RPMI7951 (cell line): ENCODE measurements around the gene COPZ1. TPM values are rescaled to one million over a fixed set of nuclear protein-coding genes. Genes with fewer than 3 reads are reported as not detected.
"Not testable (repeated sequence)": the region's sequence is repeated elsewhere in the genome, so short reads cannot be mapped to it uniquely, and the experiment has no call there.

Experiments used
- DNase-seq: peaks from one replicate; pipeline ENCODE4 v3.0.0-alpha.2; 2012; ENCODE audit warnings: low read depth
- total RNA-seq: library from RNA; depleted of rRNA; stranded (reverse); fragments of >200 nt; shearing (Covaris generic); gene quantifications from 2 replicates; pipeline ENCODE4 v1.2.3, GENCODE V29; 2014

Gene COPZ1
- total RNA-seq, 1 experiment from 2014 or later = 171 TPM

DNA sequence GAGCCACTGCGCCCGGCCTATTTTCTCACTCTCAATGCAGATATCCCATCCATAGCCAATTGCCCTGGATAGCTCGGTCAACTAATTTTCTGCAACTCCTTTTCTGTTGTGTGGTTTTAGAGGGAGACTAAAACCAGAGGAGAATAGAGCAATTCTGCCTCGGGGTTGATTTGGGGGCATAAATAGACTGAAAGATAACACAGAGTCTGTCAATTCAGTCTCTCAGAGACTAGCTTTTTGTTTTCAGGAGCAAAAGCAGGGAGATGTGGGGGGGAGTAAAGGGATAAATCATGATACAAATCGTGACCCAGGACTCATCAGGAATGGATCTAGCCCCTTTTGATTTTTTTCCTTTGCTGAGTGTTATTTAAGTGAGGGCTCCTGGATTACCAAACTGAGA is 6.5 kb downstream of the COPZ1 start:
- DNase-seq = peak; percentile 24

DNA sequence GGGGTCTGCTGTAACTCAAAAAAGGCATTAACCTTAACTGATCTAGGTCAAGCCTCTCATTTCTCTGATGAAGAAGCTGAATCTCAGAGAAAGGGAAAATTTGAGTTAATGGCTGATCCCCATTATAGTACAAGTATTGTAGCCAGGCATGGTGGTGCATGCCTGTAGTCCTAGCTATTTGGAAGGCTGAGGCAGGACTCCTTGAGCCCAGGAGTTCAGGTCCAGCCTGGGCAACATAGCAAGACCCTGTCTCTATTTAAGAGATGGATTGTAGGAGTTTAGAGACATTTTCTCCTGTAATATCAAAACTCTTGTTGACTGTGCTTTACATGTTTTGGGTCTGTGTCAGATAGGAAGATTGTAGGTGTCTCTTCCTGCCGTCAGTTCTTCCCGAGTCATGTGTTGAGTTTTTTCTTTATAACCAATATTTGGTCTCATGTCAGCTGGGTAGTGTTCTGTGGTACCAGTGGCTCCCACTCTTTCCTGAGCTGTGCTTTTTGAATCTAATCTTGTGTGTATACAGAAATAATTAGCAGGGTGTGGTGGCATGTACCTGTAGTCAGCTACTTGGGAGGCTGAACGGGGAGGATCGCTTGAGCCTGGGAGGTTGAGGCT is 8.6 kb downstream of the COPZ1 start:
- DNase-seq = no peak

DNA sequence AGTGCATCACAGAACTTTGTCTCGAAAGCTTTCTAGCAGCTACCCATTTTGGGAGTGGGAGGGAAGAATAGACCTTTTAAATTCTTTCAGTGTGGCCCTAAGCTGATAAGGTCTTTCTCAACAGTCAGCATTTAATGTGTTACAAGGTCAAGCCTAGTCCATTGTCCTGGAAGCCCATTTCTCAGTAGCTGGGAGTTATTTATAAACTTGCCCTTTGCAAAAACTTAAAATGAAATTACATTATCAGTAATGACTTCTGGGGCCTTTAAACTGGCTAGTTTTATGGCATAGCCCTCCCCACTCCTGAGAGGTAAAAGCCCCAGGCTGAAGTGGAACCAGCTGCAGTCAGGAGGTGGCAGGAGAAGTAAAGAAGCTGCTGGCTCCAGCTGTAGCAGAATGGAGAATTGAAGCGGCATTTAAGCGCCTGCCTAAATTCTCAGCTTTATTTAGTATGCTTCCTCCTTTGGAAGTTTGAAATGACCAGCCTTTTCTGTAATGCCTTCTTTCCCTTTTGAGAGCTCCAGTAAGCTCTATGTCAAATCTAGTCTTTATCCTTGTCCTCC is 12.4 kb downstream of the COPZ1 start:
- DNase-seq = no peak

DNA sequence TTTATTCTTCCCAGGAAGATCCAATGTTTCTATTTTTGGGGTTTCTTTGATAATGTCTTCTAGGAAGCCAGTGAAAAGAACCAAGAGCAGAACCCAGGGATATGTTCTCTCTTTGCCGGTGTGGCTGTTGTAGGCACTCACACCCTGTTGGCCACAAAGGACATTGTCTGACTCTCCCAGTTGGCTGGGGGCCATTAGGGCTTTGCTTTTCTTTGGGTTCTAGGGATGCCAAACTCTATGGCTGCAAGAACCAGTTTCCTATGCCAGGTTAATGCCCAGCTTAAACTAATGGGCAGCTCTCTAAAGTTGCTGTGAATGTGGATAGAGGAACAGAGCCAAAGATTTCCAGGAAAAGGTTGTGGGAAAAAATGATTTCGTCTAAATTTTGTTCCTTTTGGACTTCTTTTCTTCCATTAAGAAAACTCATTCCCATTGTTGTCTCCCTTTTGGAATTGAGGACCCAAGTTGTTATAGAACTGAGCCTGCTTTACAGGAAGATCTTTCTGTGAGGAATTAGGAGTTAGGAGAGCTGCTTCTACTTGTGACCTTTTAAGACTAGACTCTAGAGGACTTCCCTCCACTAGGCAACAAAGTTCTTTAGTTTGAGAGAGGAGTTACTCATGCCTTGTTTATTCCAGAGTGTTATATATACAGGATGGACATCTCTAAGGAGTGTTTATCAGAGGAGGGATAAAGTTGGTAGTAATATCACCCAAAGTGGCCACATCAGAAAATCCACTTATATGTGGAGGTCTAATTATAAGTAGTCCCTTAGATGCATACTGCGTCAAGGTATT is 13.1 kb downstream of the COPZ1 start:
- DNase-seq = no peak

DNA sequence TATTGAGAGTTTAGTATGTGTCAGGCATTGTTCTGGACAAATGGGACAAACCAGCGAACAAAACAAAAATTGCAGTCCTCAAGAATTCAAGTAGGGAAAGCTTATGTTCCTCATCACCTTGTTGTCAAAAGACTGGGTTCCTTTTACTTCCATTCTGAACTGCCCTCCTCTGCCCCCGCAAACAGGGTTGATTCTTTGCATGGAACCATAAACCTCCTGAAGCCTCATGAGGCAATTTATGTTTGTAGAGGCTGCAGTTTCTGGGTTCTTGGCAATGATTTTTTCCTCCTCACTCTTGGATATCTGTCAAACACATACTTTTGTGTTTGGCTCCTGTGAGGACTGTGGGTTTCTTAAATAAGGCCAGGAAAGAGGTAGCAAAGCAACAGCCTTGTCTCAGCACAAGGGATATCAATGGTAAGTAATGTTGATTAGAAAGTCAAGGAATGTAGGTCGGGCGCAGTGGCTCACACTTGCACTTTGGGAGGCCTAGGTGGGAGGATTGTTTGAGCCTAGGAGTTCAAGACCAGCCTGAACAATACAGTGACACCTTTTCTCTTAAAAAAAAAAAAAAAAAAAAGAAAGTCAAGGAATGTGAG is 13.9 kb downstream of the COPZ1 start:
- DNase-seq = no peak

DNA sequence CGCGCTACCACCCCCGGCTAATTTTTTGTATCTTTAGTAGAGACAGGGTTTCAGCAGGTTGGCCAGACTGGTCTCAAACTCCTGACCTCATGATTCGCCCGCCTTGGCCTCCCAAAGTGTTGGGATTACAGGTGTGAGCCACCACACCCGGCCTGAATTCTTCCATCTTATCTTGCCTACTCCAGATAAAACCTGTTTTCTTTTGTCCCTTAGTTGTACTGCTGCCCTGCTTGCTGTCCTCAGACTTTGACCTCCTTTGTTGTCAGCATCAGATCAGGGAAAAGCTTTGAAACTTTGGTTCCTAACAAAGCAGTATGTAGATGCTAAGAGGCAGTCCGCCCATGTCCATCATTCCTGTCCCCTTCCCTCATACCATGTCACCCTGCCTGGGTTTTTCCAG is 15.9 kb downstream of the COPZ1 start:
- no peak for DNase-seq

DNA sequence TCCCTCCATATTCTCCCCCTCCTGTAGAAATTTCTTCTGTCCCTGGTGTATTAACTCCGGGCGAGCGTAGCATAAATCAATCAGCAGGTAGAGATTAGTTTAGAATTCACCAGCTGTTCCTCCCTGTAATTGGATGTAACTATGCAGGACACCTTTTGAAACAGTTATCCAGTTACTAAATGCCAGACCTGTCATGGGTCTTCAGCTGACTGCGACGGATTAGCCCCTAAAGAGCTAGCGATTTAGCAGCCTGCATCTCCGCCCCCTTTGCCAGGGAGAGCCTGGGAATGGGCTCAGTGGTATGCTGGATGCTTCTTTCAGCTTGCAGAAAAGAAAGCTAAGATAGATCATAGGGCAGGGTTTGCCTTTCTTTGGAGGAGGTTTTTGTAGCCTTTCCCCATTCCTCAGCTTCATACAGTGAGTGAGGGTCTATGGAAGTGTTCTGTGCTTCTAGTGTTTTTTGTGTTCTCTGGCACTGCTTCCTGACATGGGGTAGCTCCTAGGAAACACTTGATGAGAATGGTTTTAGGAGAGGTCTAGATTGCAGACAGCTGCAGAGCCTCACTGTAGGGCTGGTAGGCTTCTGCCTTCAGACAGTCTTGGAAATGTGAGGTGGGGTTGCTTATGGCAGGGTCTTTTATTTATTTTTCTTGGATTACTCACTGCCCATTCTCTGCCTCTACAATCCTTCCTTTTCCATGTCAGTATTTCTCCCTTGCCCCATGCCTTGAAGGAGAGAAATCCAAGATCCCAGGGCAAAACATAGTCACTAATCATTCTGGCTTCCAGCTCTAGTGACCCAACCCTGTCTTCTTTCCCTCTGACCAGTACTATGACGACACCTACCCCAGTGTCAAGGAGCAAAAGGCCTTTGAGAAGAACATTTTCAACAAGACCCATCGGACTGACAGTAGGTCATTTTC is 16.7 kb downstream of the COPZ1 start:
- DNase-seq = no peak

DNA sequence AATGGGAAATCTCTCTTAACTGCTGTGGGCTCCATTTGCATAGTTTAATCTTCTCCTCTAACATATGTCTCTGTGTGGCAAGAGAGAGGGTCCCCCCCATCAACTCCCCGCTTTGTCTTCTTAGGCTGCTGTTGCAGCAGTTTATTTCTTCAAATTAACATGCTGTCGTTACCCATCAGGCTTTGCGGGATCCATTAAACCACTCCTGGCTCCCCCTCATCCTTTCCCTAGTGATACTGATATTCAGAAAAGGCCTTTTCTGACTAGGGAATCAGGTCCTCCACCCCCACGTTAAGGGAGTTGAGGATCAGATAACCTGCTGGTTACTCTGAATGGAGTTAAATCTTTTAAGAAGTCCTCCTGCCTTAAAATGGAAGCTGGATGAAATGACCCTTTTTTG is 24.1 kb downstream of the COPZ1 start:
- no peak for DNase-seq

DNA sequence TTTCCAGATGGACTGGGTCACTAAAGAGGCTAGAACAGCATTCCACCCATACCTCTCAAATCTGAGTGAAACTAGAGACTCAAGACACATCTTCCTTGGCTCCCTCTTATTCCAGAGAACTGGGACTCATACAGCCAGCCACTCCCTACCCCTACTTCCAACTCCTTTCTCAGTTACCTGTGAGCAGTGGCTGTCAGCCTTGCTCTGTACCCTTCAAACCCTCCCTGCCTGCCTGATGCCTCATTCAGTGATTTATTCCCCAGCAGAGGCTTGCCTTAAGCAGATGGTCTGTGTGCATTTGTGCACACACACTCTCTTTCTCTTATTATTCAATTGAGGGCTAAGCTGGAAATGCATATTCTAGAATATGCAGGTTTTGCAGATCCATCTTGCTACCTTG is 24.7 kb downstream of the COPZ1 start:
- DNase-seq = no peak

DNA sequence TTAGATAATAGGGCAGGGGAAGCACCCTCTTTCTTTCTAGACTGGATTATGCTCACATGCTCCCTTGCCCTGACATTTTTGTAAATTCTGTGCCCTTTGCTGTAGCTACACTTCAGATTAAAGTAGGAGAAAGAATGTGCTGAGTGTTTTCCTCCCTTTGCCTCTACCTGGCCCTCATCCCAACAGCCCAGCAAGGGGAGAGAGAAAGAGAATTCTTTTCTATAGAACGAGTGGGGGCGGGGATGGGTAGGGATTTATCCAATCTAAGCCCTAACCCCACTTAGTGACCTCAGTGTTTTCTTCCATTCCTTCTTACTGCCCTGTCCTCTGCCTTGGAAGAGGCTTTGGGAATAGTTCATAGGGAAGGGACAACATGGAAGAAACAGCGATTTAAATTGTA is 25.8 kb downstream of the COPZ1 start:
- no peak for DNase-seq

DNA sequence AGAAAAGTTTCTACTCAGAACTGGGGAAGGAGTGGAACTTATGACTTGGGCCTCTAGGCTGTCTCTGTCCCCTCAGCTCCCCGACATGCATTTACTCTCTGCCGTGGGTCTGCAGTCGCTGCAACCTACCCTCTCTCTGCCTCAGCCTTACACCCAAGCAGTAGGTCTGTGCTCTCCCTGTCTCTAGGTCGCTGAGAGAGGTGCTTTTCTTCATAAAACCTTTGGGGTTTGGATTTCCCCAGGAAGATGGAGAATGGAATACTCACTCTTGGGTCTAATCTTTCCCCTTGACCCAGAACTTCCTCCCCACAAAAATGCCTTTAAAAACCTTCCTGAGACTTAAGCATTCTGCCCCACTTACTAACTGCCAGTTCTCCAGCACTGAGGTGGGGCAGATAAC is 26.4 kb downstream of the COPZ1 start:
- no peak for DNase-seq

DNA sequence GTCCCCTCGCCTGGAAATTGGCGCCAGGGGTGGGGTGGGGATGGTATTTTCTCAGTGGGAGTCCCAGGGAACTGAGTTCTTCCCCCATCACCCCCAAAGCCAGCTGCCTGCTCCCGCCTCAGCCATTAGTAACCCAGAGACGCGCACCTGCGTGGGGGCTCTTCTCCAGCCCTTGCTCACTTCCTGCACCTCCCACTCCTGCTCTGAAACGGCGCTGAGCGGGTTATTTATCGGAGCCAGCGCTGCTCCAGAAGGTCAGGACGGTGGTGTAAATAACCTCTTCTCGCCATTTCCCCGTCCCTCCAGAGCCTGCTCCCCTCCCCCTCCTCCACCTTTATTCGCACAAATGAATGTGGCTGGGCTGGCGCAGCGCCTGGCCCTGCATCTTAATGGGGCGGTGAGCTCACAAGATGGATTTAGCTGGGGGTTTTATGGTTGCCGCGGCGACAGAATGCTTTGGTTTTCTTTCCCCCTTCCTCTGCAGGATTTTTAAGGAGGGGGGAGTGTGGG is 27.1 kb downstream of the COPZ1 start:
- DNase-seq = no peak

DNA sequence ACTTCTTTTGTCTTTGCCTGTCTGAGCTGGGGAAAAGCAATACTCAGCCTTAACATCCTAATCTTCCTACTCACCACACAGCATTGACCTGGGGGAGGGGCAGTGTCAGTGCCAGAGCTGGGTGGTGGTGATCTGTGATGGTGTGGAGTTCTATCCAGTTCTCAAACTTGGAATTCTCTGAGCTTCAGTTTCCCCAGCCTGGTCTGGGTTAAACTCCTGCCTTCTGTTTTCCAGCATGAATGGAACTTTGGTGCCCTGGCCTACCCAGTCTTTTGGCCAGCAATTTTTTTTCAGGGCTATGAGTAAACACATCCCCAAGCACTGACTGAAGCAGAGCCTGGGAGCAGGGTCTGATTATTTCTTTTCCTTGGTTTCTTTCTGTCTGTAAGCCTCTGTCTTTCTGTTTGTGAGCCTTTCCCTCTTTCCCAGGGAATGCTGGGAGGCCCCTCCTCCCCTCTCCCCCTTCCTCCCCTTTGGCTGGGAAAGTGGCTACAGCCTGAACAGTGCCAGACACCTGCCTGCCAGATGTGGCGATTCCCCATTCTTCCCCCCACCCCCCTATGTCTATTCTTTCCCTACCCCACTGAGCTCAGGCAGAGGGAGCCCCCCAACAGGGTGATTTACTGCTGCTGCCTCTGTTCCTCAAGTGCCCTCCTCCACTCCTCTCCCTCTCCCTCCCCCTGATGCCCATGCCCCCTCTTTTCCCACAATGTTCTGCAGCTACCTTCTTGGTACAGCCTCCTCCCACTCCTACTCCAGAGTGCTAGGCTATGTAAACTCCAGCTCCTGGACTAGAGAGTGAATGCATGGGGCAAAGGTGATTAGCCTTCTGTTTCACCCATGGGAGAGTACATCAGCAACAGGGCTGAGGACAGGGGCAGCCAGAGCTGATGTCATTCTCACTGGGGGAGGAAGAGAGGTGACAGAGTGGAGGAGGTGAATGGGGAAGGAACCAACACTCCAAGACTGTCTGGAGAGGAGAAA is 28.3 kb downstream of the COPZ1 start:
- peak; percentile 65 for DNase-seq

DNA sequence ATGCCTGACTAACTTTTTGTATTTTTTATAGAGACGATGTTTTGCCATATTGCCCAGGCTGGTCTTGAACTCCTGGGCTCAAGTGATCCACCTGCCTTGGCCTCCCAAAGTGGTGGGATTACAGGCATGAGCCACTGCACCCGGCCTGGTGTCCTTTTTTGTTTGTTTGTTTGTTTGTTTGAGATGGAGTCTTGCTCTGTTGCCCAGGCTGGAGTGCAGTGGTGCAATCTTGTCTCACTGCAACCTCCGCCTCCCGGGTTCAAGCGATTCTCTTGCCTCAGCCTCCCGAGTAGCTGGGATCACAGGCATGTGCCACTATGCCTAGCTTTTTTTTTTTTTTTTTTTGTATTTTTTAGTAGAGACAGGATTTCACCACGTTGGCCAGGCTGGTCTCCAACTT is 29.3 kb downstream of the COPZ1 start:
- DNase-seq = not testable (repeated sequence)

DNA sequence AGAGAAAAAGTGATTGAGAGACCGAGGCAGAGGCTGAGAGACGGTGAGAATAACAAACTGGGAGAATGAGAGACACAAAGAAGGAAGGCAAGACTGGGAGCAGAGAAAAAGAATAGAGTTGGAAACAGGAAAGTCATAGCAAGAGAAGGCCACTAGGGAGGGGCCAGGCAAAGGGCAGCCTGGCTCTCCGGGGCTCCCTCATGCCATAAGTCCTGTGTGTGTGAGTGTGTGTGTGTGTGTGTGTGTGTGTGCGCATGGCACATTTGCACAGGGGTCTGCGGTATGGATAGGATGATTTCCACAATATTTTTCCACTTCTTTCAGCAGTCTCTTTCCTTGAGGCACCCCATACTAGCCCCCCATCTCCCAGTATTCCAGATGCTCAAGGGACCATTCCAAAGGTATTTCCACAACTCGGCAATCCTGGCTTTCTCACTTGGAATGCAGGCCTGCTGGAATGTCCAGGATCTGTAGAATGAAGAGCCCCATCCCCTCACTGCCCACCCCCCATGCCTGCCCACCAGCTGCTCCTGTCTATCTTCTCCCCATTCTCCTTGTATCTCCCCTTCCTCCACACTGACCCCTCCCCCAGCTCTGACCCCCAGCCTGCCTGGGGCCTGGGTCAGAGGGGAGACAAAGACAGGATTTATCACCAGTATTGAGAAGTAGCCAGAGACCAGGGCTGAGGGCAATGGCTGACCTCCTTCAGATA is 30.3 kb downstream of the COPZ1 start:
- DNase-seq = no peak

DNA sequence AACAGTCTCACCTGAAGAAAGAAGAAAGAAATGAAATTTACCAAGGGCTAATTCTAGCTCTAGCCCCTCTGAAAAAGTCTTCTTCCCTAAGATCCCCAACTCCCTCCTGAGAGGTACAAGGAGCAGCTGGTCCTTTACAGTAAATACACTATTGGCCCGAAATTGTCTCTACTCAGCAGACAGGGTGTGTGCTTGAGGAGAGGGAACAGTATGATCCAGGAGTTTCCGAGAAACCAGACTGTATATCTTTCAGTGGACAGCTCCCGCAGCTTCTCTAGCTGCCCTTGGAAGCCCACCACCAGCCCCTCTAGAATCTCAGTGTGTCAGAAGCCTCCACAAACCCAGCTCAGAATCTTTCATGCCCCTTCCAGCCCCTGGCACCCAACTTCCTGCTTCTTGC is 31.3 kb downstream of the COPZ1 start:
- no peak for DNase-seq

DNA sequence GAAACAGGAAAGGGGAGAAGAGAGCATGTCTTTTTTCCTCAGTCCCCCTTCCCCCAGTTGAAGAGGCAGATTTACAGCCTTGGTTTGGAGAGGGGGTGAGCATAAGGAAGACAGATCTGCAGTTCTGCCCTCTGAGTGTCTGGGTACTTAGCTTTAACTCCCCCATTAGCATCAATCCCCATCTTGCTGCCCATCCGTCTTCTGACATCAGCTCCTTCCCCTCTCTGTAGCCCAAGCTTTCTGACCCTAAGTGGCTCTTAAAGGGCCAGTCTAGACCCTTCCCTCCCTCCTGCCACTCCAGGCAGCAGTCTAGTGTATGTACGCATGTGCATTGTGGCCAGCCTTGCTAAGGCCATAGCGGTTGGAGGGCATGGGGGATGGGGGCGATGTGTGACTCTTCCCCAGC is 32.0 kb downstream of the COPZ1 start:
- no peak for DNase-seq

DNA sequence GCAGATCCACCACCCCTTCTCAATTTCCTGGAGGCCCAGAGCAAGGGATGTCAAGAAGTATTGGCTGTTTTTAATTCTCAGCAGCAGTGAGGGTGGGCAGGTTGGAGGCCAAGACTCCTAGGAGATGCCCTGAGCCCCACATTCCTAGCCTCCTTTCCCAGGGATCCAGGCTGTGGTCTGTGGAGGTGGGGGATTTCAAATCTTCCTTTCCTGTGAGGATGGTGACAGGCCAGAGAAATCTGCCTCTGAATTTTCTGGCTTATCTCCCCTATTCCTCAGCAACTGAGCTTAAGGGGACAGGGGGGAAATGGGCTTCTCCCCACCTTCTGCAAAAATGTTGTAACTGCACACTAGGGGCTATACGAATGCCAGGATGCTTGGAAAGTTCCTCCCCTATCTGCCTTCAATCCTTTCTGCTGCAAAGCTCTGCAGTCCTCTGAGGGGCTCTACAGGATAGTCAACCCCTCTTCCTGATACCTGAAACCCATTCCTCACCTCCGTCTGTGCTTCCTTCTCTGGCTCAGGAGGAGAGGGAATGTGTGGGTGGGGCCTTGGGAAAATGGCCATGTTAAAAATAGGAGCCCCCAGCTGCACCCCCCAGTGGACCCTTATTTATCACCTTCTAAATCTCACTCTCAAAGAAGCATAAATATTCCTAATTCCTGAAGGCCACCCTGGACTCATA is 32.7 kb downstream of the COPZ1 start:
- no peak for DNase-seq
